GM06990 (cell line): ENCODE data around the gene SCLT1.

Experiments
- DNase-seq: peaks from one replicate; pipeline ENCODE4 v3.0.0-alpha.2; 2011; ENCODE audit not compliant: insufficient read length; ENCODE audit errors: extremely low read depth
- H3K27me3 ChIP-seq: replicated peaks from 2 replicates; pipeline ENCODE4 v1.6.0; 2011; ENCODE audit warnings: low read length; ENCODE audit not compliant: control insufficient read depth, insufficient read depth
- H3K36me3 ChIP-seq: 2 replicates; pipeline ENCODE4 v1.5.1; 2011; ENCODE audit warnings: low read length; ENCODE audit not compliant: control insufficient read depth, insufficient read depth
- H3K4me3 ChIP-seq: replicated peaks from 2 replicates; pipeline ENCODE4 v1.5.1; 2011; ENCODE audit warnings: low read depth, mild to moderate bottlenecking, control low read depth, low read length
- TF ChIP-seq, protein P1 (sequence below): IDR thresholded peaks from 2 replicates; pipeline ENCODE4 v1.5.1; 2011; ENCODE audit warnings: low read length, control low read depth, mild to moderate bottlenecking, inconsistent platforms; ENCODE audit not compliant: insufficient read depth, poor library complexity, severe bottlenecking

Gene SCLT1

DNA sequence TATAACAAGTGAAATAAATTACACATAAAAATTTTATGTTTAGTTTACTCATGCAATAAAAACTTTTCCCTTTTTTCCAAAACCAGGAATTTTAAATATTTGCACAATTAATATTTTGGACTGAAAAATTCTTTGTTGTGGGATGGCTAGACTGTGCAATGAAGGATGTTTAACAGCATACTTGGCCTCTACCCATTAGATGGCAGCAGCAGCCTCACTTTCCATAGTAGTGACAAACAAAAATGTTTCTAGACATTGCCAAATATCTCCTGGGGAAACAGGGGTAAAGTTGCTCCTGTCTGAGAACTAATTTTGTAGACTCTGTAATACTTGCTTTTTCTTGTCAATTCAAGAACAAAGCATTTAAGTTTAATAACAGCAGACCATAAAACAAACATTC is 49.8 kb downstream of the SCLT1 start:
- H3K36me3 ChIP-seq: no peaks in the 10 kb centered on the region
- DNase-seq: no peak
- H3K27me3 ChIP-seq: no peaks in the 10 kb centered on the region
- TF ChIP-seq, protein P1, sequence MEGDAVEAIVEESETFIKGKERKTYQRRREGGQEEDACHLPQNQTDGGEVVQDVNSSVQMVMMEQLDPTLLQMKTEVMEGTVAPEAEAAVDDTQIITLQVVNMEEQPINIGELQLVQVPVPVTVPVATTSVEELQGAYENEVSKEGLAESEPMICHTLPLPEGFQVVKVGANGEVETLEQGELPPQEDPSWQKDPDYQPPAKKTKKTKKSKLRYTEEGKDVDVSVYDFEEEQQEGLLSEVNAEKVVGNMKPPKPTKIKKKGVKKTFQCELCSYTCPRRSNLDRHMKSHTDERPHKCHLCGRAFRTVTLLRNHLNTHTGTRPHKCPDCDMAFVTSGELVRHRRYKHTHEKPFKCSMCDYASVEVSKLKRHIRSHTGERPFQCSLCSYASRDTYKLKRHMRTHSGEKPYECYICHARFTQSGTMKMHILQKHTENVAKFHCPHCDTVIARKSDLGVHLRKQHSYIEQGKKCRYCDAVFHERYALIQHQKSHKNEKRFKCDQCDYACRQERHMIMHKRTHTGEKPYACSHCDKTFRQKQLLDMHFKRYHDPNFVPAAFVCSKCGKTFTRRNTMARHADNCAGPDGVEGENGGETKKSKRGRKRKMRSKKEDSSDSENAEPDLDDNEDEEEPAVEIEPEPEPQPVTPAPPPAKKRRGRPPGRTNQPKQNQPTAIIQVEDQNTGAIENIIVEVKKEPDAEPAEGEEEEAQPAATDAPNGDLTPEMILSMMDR: no peak
- no peak overlapping the region for H3K4me3 ChIP-seq

DNA sequence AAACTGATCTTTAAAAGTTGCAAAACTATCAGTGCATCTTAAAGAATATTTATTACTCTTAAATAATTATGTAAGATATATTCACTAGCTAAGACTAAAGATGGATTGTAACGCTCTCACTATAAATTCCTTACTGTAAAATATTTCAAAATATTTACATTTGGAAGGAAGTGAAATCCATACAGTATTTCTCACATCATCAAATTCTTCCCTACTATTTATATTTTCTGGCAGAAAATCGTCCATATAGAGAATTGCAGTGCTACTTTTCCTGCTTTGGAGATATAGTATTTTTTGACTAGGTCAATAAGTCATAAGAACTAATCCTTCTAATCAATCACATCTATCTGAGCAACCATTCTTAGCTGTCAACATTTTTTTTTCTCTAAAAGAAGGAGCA is 52.9 kb downstream of the SCLT1 start:
- no peaks in the 10 kb centered on the region for H3K27me3 ChIP-seq
- TF ChIP-seq, protein P1: no peak
- no peak for DNase-seq
- H3K4me3 ChIP-seq: no peak overlapping the region
- H3K36me3 ChIP-seq: no peaks in the 10 kb centered on the region

DNA sequence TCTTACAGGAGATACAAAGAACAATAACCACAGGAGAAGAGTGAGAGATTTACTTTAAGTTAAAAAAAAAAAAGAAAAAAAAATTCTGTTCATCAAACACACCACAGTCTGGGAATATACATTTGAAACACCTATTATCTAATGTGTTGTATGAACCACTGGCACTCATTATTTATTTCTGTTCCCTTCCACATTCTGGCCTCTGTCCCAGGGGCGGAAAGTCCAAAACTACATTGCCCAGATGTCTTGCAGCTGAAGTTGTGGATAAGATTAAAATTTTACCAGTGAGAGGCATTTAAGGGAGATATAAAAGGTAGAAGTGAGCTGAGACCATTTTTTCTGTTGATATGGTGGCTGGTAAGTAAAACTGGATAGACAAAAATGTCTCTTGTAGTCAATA is 56.2 kb downstream of the SCLT1 start:
- TF ChIP-seq, protein P1: no peak
- no peaks in the 10 kb centered on the region for H3K36me3 ChIP-seq
- no peak overlapping the region for H3K4me3 ChIP-seq
- no peaks in the 10 kb centered on the region for H3K27me3 ChIP-seq
- DNase-seq: no peak

DNA sequence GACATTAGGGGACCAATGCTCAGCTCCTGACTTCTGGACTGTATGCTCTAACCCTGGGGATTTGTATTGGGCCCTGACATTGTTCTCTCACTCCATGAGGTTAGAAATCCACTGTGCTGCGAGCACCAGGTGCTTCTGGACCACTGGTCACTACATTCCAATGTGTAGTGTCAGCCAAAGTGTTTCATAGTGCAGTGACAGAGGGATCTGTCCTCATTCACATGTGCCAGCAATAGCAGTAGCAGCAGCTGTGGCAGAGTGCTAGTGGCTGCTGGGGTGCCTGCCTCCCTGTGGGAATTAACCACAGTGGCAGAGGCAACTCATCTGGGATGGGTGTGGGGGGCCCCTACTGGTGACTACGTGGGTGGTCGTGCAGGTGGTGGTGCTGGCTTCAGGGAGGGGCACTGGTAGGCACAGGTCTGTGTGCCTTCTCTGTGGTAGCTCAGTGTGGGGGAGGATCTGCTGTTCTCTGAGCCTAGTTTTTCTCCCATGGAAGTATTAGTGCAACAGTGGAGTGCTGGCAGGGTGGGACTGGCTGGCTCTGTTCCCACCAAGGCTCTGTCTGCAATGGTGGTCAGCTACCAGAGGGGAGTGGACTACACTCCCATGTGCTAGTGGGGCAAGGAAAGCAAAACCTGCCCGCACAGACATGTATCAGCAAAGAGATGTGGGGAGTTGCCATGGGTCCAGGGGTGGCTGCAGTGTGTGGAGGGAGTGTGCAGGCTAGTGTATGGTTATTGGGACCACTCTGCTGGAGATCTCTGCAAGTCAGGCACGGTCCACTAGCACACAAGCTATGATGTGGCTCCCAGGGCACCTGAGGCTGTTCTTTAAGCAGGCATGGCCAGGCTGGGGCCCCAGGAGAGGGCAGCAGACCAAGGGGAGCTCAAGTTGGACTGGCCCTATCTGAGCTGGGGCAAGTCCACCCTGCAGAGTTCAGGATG is 78.5 kb downstream of the SCLT1 start:
- peaks cover 5% of the 10 kb centered on the region for H3K36me3 ChIP-seq
- H3K27me3 ChIP-seq: no peaks in the 10 kb centered on the region
- TF ChIP-seq, protein P1: no peak
- DNase-seq: no peak
- no peak overlapping the region for H3K4me3 ChIP-seq

DNA sequence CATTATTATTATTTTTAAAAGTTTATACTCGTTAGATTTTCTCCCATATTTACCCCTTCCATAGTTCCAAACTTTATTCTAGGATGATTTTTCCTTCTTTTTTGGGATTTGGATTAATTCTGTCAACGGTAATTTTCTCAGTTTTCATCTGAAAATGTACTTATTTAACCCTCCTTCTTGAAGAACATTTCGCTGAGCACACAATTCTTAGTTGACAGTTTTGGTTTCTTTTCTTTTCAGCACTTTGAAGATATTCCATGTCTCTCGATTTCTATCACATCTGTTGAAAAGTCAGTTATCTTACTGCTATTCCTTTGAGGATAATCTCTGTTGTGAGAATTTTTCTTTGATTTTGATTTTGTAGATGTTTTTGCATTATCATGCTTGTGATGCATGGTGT is 85.2 kb downstream of the SCLT1 start:
- TF ChIP-seq, protein P1: no peak
- H3K4me3 ChIP-seq: no peak overlapping the region
- no peaks in the 10 kb centered on the region for H3K27me3 ChIP-seq
- DNase-seq: no peak
- no peaks in the 10 kb centered on the region for H3K36me3 ChIP-seq
